PC-3 (cell line): Measurements from ENCODE around the gene LRP2BP. TPM values are rescaled to one million over a fixed set of nuclear protein-coding genes. Genes with fewer than 3 reads are reported as not detected.

Experiments used
- ATAC-seq: fragments of 200-7000 bp; cut with Tn5 transposase; 2 replicates; pipeline ENCODE4 v1.9.1; 2020; ENCODE audit warnings: mild to moderate bottlenecking, moderate library complexity
- BruUV-seq: library from RNA; stranded (reverse); fragments of 400-500 nt; replicated peaks from 2 replicates; lab custom pipeline; 2021; lab: Mats Ljungman, UMichigan
- CTCF ChIA-PET: fragments of 300-600 bp; sonication (Branson Sonifier 250); formaldehyde crosslinking; loops from one replicate; lab custom pipeline; 2022; ENCODE audit warnings: antibody characterized with exemption; lab: Charles Lee
- POLR2A ChIA-PET: fragments of 300-600 bp; sonication (Branson Sonifier 250); formaldehyde crosslinking; loops from one replicate; lab custom pipeline; 2022; ENCODE audit warnings: antibody characterized with exemption; ENCODE audit not compliant: unreplicated experiment; lab: Charles Lee
- DNase-seq: peaks from one replicate; pipeline ENCODE4 v3.0.0-alpha.2; 2015
- H2AFZ ChIP-seq: fragments of 300-600 bp; sonication (generic); 2 replicates; pipeline ENCODE4 v1.6.0; 2016; ENCODE audit warnings: antibody characterized with exemption, low read length
- H3F3A ChIP-seq: fragments of 300-600 bp; sonication (generic); one replicate; pipeline ENCODE4 v1.6.0; 2017; ENCODE audit warnings: antibody characterized with exemption, low read length, control low read depth, mild to moderate bottlenecking; ENCODE audit not compliant: unreplicated experiment
- H3K27ac ChIP-seq: fragments of 300-600 bp; sonication (generic); 2 replicates; pipeline ENCODE4 v1.5.1; 2016; ENCODE audit warnings: mild to moderate bottlenecking, low read length
- H3K27me3 ChIP-seq: fragments of 300-600 bp; sonication (generic); 2 replicates; pipeline ENCODE4 v1.6.1; 2016; ENCODE audit warnings: low read length, mixed read lengths
- H3K36me3 ChIP-seq: fragments of 300-600 bp; sonication (generic); 2 replicates; pipeline ENCODE4 v1.6.1; 2016; ENCODE audit warnings: low read depth, mixed run types, low read length, mixed read lengths
- H3K4me1 ChIP-seq: fragments of 300-600 bp; sonication (generic); 2 replicates; pipeline ENCODE4 v1.5.1; 2016; ENCODE audit warnings: low read length; ENCODE audit not compliant: insufficient read depth
- H3K4me2 ChIP-seq: fragments of 300-600 bp; sonication (generic); 2 replicates; pipeline ENCODE4 v1.6.0; 2016; ENCODE audit warnings: low read length
- H3K4me3 ChIP-seq: fragments of 300-600 bp; sonication (generic); 2 replicates; pipeline ENCODE4 v1.5.1; 2016; ENCODE audit warnings: mild to moderate bottlenecking, low read length, mixed read lengths
- H3K79me2 ChIP-seq: fragments of 300-600 bp; sonication (generic); 2 replicates; pipeline ENCODE4 v1.6.1; 2017; ENCODE audit warnings: low read length, mixed read lengths
- H3K9ac ChIP-seq: fragments of 300-600 bp; sonication (generic); 2 replicates; pipeline ENCODE4 v1.6.0; 2016; ENCODE audit warnings: mild to moderate bottlenecking, low read length
- H3K9me2 ChIP-seq: fragments of 300-600 bp; sonication (generic); replicated peaks from 2 replicates; pipeline ENCODE4 v1.6.1; 2016; ENCODE audit warnings: mixed run types, low read length, mixed read lengths
- H3K9me3 ChIP-seq: fragments of 300-600 bp; sonication (generic); 2 replicates; pipeline ENCODE4 v1.6.1; 2016; ENCODE audit warnings: low read length, mixed read lengths
- H4K20me1 ChIP-seq: fragments of 300-600 bp; sonication (generic); 2 replicates; pipeline ENCODE4 v1.6.1; 2016; ENCODE audit warnings: low read length, mixed read lengths
- CTCF ChIP-seq: fragments of 300-600 bp; sonication (generic); conservative IDR thresholded peaks from 2 replicates; pipeline ENCODE4 v1.5.1; 2017; ENCODE audit warnings: antibody characterized with exemption, low read depth, mild to moderate bottlenecking, low read length
- EZH2 ChIP-seq: fragments of 300-600 bp; sonication (generic); IDR thresholded peaks from one replicate; pipeline ENCODE4 v1.6.1; 2017; ENCODE audit warnings: antibody characterized with exemption, mild to moderate bottlenecking, low read length; ENCODE audit not compliant: unreplicated experiment
- EZH2phosphoT487 ChIP-seq: fragments of 300-600 bp; sonication (generic); IDR thresholded peaks from 2 replicates; pipeline ENCODE4 v1.6.1; 2018; ENCODE audit warnings: mild to moderate bottlenecking, antibody characterized with exemption, low read length, borderline replicate concordance
- intact Hi-C: fragments of 100-400 bp; cut with micrococcal nuclease; formaldehyde crosslinking; loops from 2 replicates; pipeline ENCODE4 v1.9.0; 2023
- total RNA-seq: library from RNA; depleted of rRNA; stranded (reverse); fragments of >200 nt; gene quantifications from 2 replicates; pipeline ENCODE4 v1.2.3, GENCODE V29; 2014

Gene LRP2BP
- total RNA-seq, 1 experiment from 2014 or later: 0.44 TPM

GRCh38 chr4:185396724-185397385, 1.1 kb upstream of the LRP2BP start, which contains the start of gene ANKRD37:
ANKRD37 (plus strand) TSS chr4:185396841; CDS start chr4:185396924, 83 bp downstream.
- H3K4me2 ChIP-seq: peak within 1 kb of the TSS; percentile 96
- intact Hi-C loops: loop anchor here (1.0 to 5.0 kb wide), 3 partner anchors 28 to 195 kb away; partner anchors contain the start of genes CFAP97 and UFSP2
- POLR2A ChIA-PET: interaction anchor here (0.5 to 1.6 kb wide), 6 partner anchors 29 to 908 kb away, joined by 3 to 12 read pairs (median 3); no protein-coding TSS in a partner anchor
- peak; percentile 25 for ATAC-seq
- H3K9ac ChIP-seq: peak within 1 kb of the TSS; percentile 89
- H3K9me2 ChIP-seq: no peaks in the 10 kb centered on the region
- no peaks in the 10 kb centered on the region for H3K9me3 ChIP-seq
- no peaks in the 10 kb centered on the region for H3K79me2 ChIP-seq
- CTCF ChIA-PET: interaction anchor here (1.7 kb wide), 1 partner anchor 91 kb away, joined by 5 read pairs; no protein-coding TSS in a partner anchor
- H4K20me1 ChIP-seq: no peaks in the 10 kb centered on the region
- peak within 1 kb of the TSS; percentile 87 for H2AFZ ChIP-seq
- DNase-seq: peak; percentile 48
- H3K27ac ChIP-seq: peak within 1 kb of the TSS; percentile 95
- TSS peak; percentile 75 for BruUV-seq
- peak within 1 kb of the TSS; percentile 82 for H3K4me3 ChIP-seq
- peaks cover 26% of the 10 kb centered on the region for H3K4me1 ChIP-seq
- TF ChIP-seq EZH2phosphoT487 (no peak), CTCF (no peak), EZH2 (no peak)
- no peaks in the 10 kb centered on the region for H3F3A ChIP-seq
- H3K27me3 ChIP-seq: no peaks in the 10 kb centered on the region
- H3K36me3 ChIP-seq: peaks cover 8% of the 10 kb centered on the region; the same call in 1 of the 2 replicates

- Histone ChIP-seq H3K4me2 (peak overlapping the region; percentile 96), H4K20me1 (no peaks in the 10 kb centered on the region), H3K4me3 (peak overlapping the region; percentile 82), H3K79me2 (no peaks in the 10 kb centered on the region), H3K9ac (peak overlapping the region; percentile 89), H3K9me2 (no peaks in the 10 kb centered on the region), H3K4me1 (peaks cover 26% of the 10 kb centered on the region), H3K27ac (peak overlapping the region; percentile 95), H2AFZ (peak overlapping the region; percentile 87), H3K27me3 (no peaks in the 10 kb centered on the region), H3K36me3 (peaks cover 8% of the 10 kb centered on the region; the same call in 1 of the 2 replicates), H3F3A (no peaks in the 10 kb centered on the region), H3K9me3 (no peaks in the 10 kb centered on the region)
- peak; percentile 78 for ATAC-seq
- DNase-seq: peak; percentile 96
- intact Hi-C loops: loop anchor here (1.0 to 5.0 kb wide), 3 partner anchors 29 to 194 kb away; partner anchors contain the start of genes CFAP97 and UFSP2
- no TSS peak for BruUV-seq
- POLR2A ChIA-PET: interaction anchor here (0.5 to 1.6 kb wide), 7 partner anchors 29 to 907 kb away, joined by 3 to 12 read pairs (median 3); no protein-coding TSS in a partner anchor
- CTCF ChIA-PET: interaction anchor here (1.7 kb wide), 1 partner anchor 90 kb away, joined by 5 read pairs; no protein-coding TSS in a partner anchor
- TF ChIP-seq CTCF (no peak), EZH2 (no peak), EZH2phosphoT487 (no peak)
Measured at GRCh38 chr4:185395956-185396723, 416 bp upstream of the LRP2BP start.
